Smooth muscle cell (in vitro differentiated cells): Measurements from ENCODE around the gene ZBTB5. TPM values are rescaled to one million over a fixed set of nuclear protein-coding genes. Genes with fewer than 3 reads are reported as not detected.
"Not testable (repeated sequence)": the region's sequence is repeated elsewhere in the genome, so short reads cannot be mapped to it uniquely, and the experiment has no call there.

Source experiments
- DNase-seq: peaks from one replicate; lab custom pipeline; 2025; ENCODE audit not compliant: unreplicated experiment; lab: John Stamatoyannopoulos, UW
- H2AFZ ChIP-seq: fragments of 200-600 bp; sonication (generic); 2 replicates; pipeline ENCODE4 v1.6.0; 2016; ENCODE audit warnings: antibody characterized with exemption, low read depth, mild to moderate bottlenecking
- H3F3A ChIP-seq: fragments of 200-600 bp; sonication (generic); 2 replicates; pipeline ENCODE4 v1.6.0; 2017; ENCODE audit warnings: antibody characterized with exemption, low read depth
- H3K27ac ChIP-seq: fragments of 200-600 bp; sonication (generic); 2 replicates; pipeline ENCODE4 v1.5.1; 2016; ENCODE audit warnings: low read depth, mild to moderate bottlenecking
- H3K27me3 ChIP-seq: fragments of 200-600 bp; sonication (generic); 2 replicates; pipeline ENCODE4 v1.6.1; 2016; ENCODE audit warnings: low read depth, mild to moderate bottlenecking
- H3K36me3 ChIP-seq: fragments of 200-600 bp; sonication (generic); 2 replicates; pipeline ENCODE4 v1.5.1; 2016; ENCODE audit warnings: low read depth
- H3K4me1 ChIP-seq: fragments of 200-600 bp; sonication (generic); 2 replicates; pipeline ENCODE4 v1.5.1; 2016; ENCODE audit warnings: low read depth
- H3K4me2 ChIP-seq: fragments of 200-600 bp; sonication (generic); 2 replicates; pipeline ENCODE4 v1.6.0; 2016; ENCODE audit warnings: mild to moderate bottlenecking
- H3K4me3 ChIP-seq: fragments of 200-600 bp; sonication (generic); 2 replicates; pipeline ENCODE4 v1.5.1; 2016; ENCODE audit warnings: mild to moderate bottlenecking
- H3K79me2 ChIP-seq: fragments of 200-600 bp; sonication (generic); 2 replicates; pipeline ENCODE4 v1.6.0; 2016; ENCODE audit warnings: low read depth, mild to moderate bottlenecking
- H3K9ac ChIP-seq: fragments of 200-600 bp; sonication (generic); 2 replicates; pipeline ENCODE4 v1.6.0; 2016; ENCODE audit warnings: low read depth
- H3K9me3 ChIP-seq: fragments of 200-600 bp; sonication (generic); replicated peaks from 2 replicates; pipeline ENCODE4 v1.5.1; 2016; ENCODE audit warnings: low read depth
- H4K20me1 ChIP-seq: fragments of 200-600 bp; sonication (generic); 2 replicates; pipeline ENCODE4 v1.6.0; 2016; ENCODE audit warnings: low read depth
- CTCF ChIP-seq: fragments of 200-600 bp; sonication (generic); IDR thresholded peaks from 2 replicates; pipeline ENCODE4 v1.5.1; 2017; ENCODE audit warnings: borderline replicate concordance, mild to moderate bottlenecking, antibody characterized with exemption; ENCODE audit not compliant: insufficient read depth, poor library complexity, severe bottlenecking
- WGBS: methylation state at CpG from one replicate; pipeline ENCODE4 v1.1.7; 2016; ENCODE audit warnings: low lambda C conversion rate; 5-methylcytosine and 5-hydroxymethylcytosine counted together
- polyA plus RNA-seq: library from polyadenylated mRNA; unstranded; fragments of >200 nt; fragmentation: Nextera tagmentation; extraction: Ambion mirVana; gene quantifications from 2 replicates; pipeline ENCODE4 v1.2.1, GENCODE V29; 2016
- total RNA-seq: library from RNA; depleted of rRNA; stranded (reverse); fragments of >200 nt; gene quantifications from 2 replicates; pipeline ENCODE4 v1.2.3, GENCODE V29; 2014

Gene ZBTB5
- total and polyA plus RNA-seq, 2 experiments from 2014 or later = 4.3 to 21.8 TPM

DNA sequence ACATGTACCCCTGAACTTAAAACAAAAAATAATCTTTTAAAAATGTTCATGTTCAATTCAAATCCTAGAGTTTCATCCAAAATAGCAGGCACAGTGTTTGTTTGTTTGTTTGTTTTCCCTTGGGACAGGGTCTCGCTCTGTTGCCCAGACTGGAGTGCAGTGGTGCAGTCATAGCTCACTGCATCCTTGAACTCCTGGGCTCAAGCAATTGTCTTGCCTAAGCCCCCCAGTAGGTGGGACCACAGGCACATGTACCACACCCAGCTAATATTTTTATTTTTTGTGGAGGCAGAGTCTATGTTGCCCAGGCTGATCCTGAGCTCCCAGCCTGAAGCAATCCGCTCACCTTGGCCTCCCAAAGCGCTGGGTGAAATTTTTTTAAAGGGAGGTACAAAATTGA is 15.5 kb upstream of the ZBTB5 start:
- H3K4me3 ChIP-seq = no peak overlapping the region
- H4K20me1 ChIP-seq = no peaks in the 10 kb centered on the region
- H3K9ac ChIP-seq = no peak overlapping the region
- no peaks in the 10 kb centered on the region for H3F3A ChIP-seq
- WGBS = 97% methylated on average over 3 of the region's 3 CpGs
- no peaks in the 10 kb centered on the region for H3K79me2 ChIP-seq
- H3K4me1 ChIP-seq = no peaks in the 10 kb centered on the region
- no peak overlapping the region for H2AFZ ChIP-seq
- no peak for TF ChIP-seq CTCF
- H3K27me3 ChIP-seq = no peaks in the 10 kb centered on the region
- H3K9me3 ChIP-seq = no peaks in the 10 kb centered on the region
- H3K4me2 ChIP-seq = no peak overlapping the region
- DNase-seq = no peak
- no peak overlapping the region for H3K27ac ChIP-seq
- no peaks in the 10 kb centered on the region for H3K36me3 ChIP-seq

DNA sequence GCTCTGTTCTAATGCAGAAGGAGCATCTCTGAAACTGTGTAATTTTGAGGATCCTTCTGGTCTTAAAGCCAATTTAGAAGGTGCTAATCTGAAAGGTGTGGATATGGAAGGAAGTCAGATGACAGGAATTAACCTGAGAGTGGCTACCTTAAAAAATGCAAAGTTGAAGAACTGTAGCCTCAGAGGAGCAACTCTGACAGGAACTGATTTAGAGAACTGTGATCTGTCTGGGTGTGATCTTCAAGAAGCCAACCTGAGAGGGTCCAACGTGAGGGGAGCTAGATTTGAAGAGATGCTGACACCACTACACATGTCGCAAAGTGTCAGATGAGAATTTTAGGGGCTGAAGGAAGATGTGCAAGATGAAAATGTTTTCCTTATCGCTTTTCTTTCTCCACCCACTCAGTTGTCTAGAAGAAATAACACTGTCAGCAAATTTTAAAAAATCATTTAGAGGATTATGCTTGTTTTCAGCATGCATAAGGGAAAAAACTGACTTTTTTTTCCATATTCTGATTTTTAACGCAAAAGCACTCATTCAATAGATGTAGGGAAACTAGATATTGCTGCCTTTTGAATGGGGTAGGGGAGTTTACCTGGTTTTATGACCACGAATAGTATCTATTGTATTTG is 12.9 kb upstream of the ZBTB5 start:
- H4K20me1 ChIP-seq, H3K9ac ChIP-seq, H3K4me2 ChIP-seq, H3K27ac ChIP-seq, H3K9me3 ChIP-seq, H3F3A ChIP-seq, H3K36me3 ChIP-seq, H3K4me1 ChIP-seq, H2AFZ ChIP-seq, DNase-seq, H3K4me3 ChIP-seq, H3K79me2 ChIP-seq, H3K27me3 ChIP-seq: not testable (repeated sequence)
- 81% methylated on average over 5 of the region's 5 CpGs for WGBS

- H2AFZ ChIP-seq, H3K4me3 ChIP-seq, H3K9me3 ChIP-seq, H3K27ac ChIP-seq, H4K20me1 ChIP-seq, H3F3A ChIP-seq, H3K9ac ChIP-seq, H3K27me3 ChIP-seq, H3K4me1 ChIP-seq, H3K4me2 ChIP-seq, DNase-seq, H3K36me3 ChIP-seq, H3K79me2 ChIP-seq: not testable (repeated sequence)
- WGBS = 85% methylated on average over 4 of the region's 4 CpGs
Measured at GRCh38 chr9:37477443-37477842, 12.2 kb upstream of the ZBTB5 start.

- 92% methylated on average over 10 of the region's 11 CpGs for WGBS
- Histone ChIP-seq H3K27me3 (no peaks in the 10 kb centered on the region), H4K20me1 (no peaks in the 10 kb centered on the region), H3K4me1 (peaks cover 8% of the 10 kb centered on the region), H2AFZ (no peak overlapping the region), H3K27ac (no peak overlapping the region), H3K79me2 (no peaks in the 10 kb centered on the region), H3K9ac (no peak overlapping the region), H3K4me3 (no peak overlapping the region), H3K36me3 (no peaks in the 10 kb centered on the region), H3K4me2 (no peak overlapping the region), H3K9me3 (no peaks in the 10 kb centered on the region), H3F3A (peaks cover 13% of the 10 kb centered on the region)
- no peak for DNase-seq
- TF ChIP-seq CTCF = no peak
Measured at GRCh38 chr9:37476930-37477329, 11.7 kb upstream of the ZBTB5 start.

DNA sequence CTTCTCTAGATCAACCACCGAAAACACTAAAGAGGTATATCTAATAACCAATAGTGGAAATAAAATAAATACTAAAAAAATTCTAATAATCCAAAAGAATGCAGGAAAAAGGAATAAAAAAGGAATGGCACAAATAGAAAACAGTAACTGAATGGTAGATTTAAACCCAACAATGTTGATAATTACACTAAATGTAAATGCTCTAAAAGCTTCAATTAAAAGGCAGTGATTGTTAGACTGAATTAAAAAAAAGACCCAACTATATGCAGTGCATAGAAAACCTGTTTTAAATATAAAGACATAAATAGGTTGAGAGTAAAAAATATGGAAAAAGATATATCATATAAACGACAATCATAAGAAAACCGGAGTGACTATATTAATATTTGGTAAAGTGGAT is 9.2 kb upstream of the ZBTB5 start:
- H3K27ac ChIP-seq = no peak overlapping the region
- no peaks in the 10 kb centered on the region for H3K79me2 ChIP-seq
- peaks cover 17% of the 10 kb centered on the region for H3F3A ChIP-seq
- peaks cover 11% of the 10 kb centered on the region for H3K4me1 ChIP-seq
- no peaks in the 10 kb centered on the region for H3K9me3 ChIP-seq
- no peak overlapping the region for H3K4me2 ChIP-seq
- H3K36me3 ChIP-seq = no peaks in the 10 kb centered on the region
- H3K27me3 ChIP-seq = no peaks in the 10 kb centered on the region
- no peak for DNase-seq
- no peak overlapping the region for H3K9ac ChIP-seq
- 98% methylated on average over 3 of the region's 3 CpGs for WGBS
- H3K4me3 ChIP-seq = no peak overlapping the region
- TF ChIP-seq CTCF = no peak
- no peaks in the 10 kb centered on the region for H4K20me1 ChIP-seq
- H2AFZ ChIP-seq = no peak overlapping the region

DNA sequence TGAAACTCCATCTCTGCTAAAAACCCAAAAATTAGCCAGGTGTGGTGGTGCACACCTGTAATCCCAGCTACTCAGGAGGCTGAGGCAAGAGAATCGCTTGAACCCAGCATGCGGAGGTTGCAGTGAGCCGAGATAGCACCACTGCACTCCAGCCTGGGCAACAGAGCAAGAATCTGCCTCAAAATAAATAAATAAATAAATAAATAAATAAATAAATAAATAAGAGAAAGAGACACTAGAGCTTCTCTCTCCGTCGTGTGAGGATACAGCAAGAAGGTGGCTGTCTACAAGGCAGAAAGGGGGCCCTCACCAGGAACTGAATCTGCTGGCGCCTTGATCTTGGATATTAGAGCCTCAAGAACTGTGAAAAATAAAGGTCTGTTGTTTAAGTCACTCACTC is 8.7 kb upstream of the ZBTB5 start:
- not testable (repeated sequence) for H4K20me1 ChIP-seq, H3K27me3 ChIP-seq, DNase-seq, H3K36me3 ChIP-seq, H3K9me3 ChIP-seq, H3K4me2 ChIP-seq, H3K27ac ChIP-seq, H3K9ac ChIP-seq, H2AFZ ChIP-seq, H3K79me2 ChIP-seq, H3K4me3 ChIP-seq
- Histone ChIP-seq H3K4me1 (peaks cover 11% of the 10 kb centered on the region), H3F3A (peaks cover 17% of the 10 kb centered on the region)
- 66% methylated on average over 6 of the region's 6 CpGs for WGBS
